GM06990 (cell line): ENCODE data around the gene DGKD.
A peak's percentile ranks its signal among the peaks of the same experiment; 100 is the strongest.

Experiments used
- DNase-seq: peaks from one replicate; pipeline ENCODE4 v3.0.0-alpha.2; 2011; ENCODE audit not compliant: insufficient read length; ENCODE audit errors: extremely low read depth
- H3K27me3 ChIP-seq: replicated peaks from 2 replicates; pipeline ENCODE4 v1.6.0; 2011; ENCODE audit warnings: low read length; ENCODE audit not compliant: control insufficient read depth, insufficient read depth
- H3K36me3 ChIP-seq: 2 replicates; pipeline ENCODE4 v1.5.1; 2011; ENCODE audit warnings: low read length; ENCODE audit not compliant: control insufficient read depth, insufficient read depth
- H3K4me3 ChIP-seq: replicated peaks from 2 replicates; pipeline ENCODE4 v1.5.1; 2011; ENCODE audit warnings: low read depth, mild to moderate bottlenecking, control low read depth, low read length
- TF ChIP-seq, protein P1 (sequence below): IDR thresholded peaks from 2 replicates; pipeline ENCODE4 v1.5.1; 2011; ENCODE audit warnings: low read length, control low read depth, mild to moderate bottlenecking, inconsistent platforms; ENCODE audit not compliant: insufficient read depth, poor library complexity, severe bottlenecking

Gene DGKD

DNA sequence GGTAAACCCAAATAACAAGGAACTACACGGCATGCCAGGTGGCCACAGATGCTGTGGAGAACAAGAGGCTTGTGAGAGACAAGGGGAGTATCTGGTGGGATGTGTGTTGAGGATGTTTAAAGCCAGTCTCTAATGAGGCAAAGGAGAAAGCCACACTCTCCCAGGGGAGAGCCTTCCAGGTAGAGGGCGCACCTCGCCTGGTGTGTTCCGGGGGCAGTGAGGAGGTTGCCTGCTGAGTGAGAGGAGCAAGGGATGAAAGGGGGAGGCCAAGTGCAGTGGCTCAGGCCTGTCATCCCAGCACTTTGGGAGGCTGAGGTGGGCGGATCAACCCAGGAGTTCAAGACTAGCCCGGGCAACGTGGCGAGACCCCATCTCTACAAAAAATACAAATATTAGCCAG lies 30.4 kb upstream of the DGKD start:
- TF ChIP-seq, protein P1, sequence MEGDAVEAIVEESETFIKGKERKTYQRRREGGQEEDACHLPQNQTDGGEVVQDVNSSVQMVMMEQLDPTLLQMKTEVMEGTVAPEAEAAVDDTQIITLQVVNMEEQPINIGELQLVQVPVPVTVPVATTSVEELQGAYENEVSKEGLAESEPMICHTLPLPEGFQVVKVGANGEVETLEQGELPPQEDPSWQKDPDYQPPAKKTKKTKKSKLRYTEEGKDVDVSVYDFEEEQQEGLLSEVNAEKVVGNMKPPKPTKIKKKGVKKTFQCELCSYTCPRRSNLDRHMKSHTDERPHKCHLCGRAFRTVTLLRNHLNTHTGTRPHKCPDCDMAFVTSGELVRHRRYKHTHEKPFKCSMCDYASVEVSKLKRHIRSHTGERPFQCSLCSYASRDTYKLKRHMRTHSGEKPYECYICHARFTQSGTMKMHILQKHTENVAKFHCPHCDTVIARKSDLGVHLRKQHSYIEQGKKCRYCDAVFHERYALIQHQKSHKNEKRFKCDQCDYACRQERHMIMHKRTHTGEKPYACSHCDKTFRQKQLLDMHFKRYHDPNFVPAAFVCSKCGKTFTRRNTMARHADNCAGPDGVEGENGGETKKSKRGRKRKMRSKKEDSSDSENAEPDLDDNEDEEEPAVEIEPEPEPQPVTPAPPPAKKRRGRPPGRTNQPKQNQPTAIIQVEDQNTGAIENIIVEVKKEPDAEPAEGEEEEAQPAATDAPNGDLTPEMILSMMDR: peak; percentile 17
- no peaks in the 10 kb centered on the region for H3K36me3 ChIP-seq
- no peak overlapping the region for H3K4me3 ChIP-seq
- no peaks in the 10 kb centered on the region for H3K27me3 ChIP-seq
- DNase-seq: no peak

DNA sequence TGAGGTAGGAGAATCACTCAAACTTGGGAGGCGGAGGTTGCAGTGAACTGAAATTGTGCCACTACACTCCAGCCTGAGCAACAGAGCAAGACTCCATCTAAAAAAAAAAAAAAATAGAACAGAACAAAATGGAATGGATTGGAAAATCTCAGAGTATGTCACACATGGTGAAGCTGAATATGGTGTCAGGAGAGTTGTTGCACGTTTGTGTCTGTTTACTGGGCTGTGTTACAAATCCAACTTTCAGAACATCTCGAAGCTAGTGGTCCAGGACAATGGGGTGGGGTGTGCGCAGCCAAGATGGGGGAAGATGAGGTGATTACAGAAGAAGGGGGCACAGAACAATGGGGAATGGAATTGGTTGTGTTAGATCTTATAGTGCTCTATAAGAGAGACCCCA lies 29.0 kb upstream of the DGKD start:
- TF ChIP-seq, protein P1: no peak
- DNase-seq: no peak
- no peaks in the 10 kb centered on the region for H3K27me3 ChIP-seq
- H3K36me3 ChIP-seq: no peaks in the 10 kb centered on the region
- H3K4me3 ChIP-seq: no peak overlapping the region

DNA sequence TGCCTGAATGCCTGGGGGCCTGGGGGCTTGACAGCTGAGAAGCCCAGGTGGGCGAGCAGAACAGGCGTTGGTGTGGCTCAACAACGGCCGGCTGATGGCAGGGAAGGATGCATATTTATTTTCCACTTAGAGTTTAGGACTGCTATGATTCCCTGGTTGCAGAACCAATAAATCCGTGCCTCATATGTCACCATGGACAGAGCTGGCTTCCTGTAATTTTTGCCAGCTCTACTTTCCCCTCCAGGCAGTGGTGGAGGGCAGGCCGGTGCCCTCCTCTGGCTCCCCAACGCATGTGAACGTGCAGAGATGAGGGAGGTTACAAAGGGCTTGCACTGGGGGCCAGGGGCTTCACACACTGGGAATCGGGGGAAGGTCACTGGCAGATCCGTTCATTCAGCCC lies 28.5 kb upstream of the DGKD start:
- Histone ChIP-seq H3K36me3 (no peaks in the 10 kb centered on the region), H3K4me3 (no peak overlapping the region), H3K27me3 (no peaks in the 10 kb centered on the region)
- DNase-seq: no peak
- TF ChIP-seq, protein P1: no peak

DNA sequence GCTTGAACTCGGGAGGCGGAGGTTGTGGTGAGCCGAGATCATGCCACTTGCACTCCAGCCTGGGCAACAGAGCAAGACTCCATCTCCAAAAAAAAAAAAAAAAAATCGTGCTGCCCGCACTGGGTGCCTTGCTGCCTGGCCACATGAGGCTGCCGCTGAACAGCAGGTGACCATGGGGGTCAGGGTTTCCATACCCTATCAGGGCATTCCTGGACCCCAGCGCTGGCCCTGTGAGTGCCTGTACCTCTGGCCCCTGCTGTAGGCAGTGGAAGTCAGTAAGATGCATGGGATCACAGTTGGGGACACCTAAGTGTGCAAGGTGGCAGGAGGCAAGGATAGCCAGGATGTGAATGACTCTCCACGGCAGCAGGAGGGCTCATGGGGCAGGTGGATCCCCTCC lies 27.8 kb upstream of the DGKD start:
- H3K27me3 ChIP-seq: no peaks in the 10 kb centered on the region
- H3K4me3 ChIP-seq: no peak overlapping the region
- no peak for DNase-seq
- TF ChIP-seq, protein P1: no peak
- H3K36me3 ChIP-seq: no peaks in the 10 kb centered on the region

DNA sequence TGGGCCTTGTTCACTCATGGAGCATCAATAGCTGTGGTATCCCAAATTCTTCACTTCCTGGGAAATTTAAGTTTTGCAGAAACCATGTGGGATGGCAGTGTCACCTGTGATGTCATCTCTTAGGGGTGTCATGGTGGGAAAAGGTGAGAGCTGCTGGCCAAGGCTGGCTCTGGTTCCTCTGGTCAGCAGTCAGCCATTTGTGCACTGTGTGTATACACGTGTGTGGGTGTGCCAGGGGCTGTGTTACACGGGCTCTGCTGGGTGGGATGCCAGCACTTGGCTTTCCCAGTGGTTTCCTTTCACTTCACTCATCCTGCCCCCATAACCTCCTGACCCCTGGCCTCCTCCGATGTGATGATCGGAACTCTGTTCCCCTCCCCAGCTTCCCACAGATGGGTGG lies 25.4 kb upstream of the DGKD start:
- Histone ChIP-seq H3K27me3 (no peaks in the 10 kb centered on the region), H3K4me3 (no peak overlapping the region), H3K36me3 (no peaks in the 10 kb centered on the region)
- DNase-seq: no peak
- TF ChIP-seq, protein P1: no peak

DNA sequence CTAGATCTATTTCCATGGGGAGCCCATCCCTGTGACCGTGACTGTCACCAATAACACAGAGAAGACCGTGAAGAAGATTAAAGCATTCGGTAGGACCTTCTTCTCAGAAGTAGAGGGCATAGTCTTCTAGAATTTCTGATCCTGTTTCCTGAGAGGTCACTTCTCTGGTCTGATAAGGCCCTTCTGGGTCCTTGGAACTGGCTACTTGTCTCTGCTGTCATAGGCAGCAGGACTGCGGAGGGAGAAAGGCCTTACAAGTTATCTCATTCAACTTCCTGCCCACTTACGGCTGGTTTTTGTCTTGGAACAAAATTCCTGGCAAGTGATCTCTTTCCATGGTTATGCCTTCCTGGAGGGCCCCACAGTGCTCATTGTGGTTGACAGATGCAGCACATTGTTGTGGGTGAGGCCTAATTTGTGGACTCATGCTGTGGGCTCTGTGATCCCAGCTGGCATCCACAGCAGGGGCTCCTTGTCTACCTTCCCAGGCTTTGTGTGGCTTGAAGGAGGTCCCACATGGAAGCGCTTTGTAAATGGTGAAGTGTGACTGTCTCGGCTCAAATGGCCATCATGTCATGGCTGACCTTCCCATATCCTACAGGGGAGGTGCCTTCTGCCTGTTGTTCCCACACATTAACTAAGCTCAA lies 24.7 kb upstream of the DGKD start:
- no peak for DNase-seq
- no peaks in the 10 kb centered on the region for H3K36me3 ChIP-seq
- TF ChIP-seq, protein P1: no peak
- no peaks in the 10 kb centered on the region for H3K27me3 ChIP-seq
- no peak overlapping the region for H3K4me3 ChIP-seq
